ENCODE measurements around the gene MLPH.

DNA sequence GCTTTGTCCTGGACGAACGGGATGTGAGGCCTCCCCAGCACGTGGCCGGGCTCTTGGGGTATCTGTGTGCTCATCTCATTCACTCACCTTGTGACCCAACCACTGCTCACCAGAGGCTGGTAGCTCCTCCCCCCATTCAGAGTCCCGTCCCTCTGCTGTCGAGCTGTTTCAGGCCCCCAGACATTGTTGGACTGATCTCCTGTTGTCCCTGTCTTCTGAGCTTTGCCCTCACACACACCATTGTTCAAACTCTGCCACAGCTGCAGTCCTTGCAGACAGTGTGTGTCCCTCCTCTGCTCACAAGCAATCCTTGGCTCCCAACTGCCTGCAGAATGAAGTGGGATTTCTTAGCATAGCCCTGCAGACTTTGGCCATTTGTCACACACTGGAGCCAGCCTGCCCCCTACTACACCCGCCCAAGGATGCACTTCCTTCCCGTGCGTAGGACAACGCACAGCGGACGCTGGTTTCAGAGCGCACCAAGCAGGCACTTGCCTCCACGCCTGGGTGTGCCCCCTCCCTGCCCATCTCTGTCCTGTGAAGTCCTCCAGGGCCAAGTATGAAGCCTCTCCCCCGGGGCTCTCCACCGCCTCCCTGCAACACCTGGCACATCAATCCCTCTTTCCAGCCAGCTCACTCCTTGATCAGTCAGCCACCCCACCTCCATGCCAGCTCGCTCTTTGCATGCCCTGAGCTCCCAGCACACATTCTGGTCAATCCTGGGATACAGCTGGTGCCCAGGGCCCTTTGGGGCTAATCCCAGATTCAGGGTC lies 62.8 kb downstream of the MLPH start:
- TF ChIP-seq SIN3A (IDR thresholded peaks at IDR 0.05; ENCODE audit: borderline replicate concordance, low read depth, low read length) (no peak), ZNF777 (CRISPR knock-in tag; IDR thresholded peaks at IDR 0.05) (no peak), FOSL2 (CRISPR knock-in tag; IDR thresholded peaks at IDR 0.05) (no peak), ZNF530 (CRISPR knock-in tag; IDR thresholded peaks at IDR 0.05; ENCODE audit: low read depth) (no peak), RFX5 (IDR thresholded peaks at IDR 0.05; ENCODE audit: low read depth, low read length) (no peak), KDM1A (CRISPR knock-in tag; IDR thresholded peaks at IDR 0.05) (no peak), STAG1 (CRISPR knock-in tag; IDR thresholded peaks at IDR 0.05) (no peak), ZNF780A (CRISPR knock-in tag; IDR thresholded peaks at IDR 0.05) (no peak), SNRNP70 (IDR thresholded peaks at IDR 0.05; ENCODE audit: low read depth, low read length) (no peak), ARID2 (CRISPR knock-in tag; IDR thresholded peaks at IDR 0.05; ENCODE audit: borderline replicate concordance) (no peak), IKZF1 (IDR thresholded peaks at IDR 0.05) (no peak), SMAD1 (CRISPR knock-in tag; IDR thresholded peaks at IDR 0.05; ENCODE audit: borderline replicate concordance, low read depth) (no peak)
- TF ChIP-seq, protein P1, sequence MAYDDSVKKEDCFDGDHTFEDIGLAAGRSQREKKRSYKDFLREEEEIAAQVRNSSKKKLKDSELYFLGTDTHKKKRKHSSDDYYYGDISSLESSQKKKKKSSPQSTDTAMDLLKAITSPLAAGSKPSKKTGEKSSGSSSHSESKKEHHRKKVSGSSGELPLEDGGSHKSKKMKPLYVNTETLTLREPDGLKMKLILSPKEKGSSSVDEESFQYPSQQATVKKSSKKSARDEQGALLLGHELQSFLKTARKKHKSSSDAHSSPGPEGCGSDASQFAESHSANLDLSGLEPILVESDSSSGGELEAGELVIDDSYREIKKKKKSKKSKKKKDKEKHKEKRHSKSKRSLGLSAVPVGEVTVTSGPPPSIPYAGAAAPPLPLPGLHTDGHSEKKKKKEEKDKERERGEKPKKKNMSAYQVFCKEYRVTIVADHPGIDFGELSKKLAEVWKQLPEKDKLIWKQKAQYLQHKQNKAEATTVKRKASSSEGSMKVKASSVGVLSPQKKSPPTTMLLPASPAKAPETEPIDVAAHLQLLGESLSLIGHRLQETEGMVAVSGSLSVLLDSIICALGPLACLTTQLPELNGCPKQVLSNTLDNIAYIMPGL (CRISPR knock-in tag; IDR thresholded peaks at IDR 0.05; ENCODE audit: borderline replicate concordance in 1 of 2, low read depth in 1 of 2) = no peak
- TF ChIP-seq, protein P2, sequence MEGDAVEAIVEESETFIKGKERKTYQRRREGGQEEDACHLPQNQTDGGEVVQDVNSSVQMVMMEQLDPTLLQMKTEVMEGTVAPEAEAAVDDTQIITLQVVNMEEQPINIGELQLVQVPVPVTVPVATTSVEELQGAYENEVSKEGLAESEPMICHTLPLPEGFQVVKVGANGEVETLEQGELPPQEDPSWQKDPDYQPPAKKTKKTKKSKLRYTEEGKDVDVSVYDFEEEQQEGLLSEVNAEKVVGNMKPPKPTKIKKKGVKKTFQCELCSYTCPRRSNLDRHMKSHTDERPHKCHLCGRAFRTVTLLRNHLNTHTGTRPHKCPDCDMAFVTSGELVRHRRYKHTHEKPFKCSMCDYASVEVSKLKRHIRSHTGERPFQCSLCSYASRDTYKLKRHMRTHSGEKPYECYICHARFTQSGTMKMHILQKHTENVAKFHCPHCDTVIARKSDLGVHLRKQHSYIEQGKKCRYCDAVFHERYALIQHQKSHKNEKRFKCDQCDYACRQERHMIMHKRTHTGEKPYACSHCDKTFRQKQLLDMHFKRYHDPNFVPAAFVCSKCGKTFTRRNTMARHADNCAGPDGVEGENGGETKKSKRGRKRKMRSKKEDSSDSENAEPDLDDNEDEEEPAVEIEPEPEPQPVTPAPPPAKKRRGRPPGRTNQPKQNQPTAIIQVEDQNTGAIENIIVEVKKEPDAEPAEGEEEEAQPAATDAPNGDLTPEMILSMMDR (CRISPR knock-in tag; IDR thresholded peaks at IDR 0.05) = no peak
